ENCODE measurements around the gene CA10.

The CA10 gene

DNA sequence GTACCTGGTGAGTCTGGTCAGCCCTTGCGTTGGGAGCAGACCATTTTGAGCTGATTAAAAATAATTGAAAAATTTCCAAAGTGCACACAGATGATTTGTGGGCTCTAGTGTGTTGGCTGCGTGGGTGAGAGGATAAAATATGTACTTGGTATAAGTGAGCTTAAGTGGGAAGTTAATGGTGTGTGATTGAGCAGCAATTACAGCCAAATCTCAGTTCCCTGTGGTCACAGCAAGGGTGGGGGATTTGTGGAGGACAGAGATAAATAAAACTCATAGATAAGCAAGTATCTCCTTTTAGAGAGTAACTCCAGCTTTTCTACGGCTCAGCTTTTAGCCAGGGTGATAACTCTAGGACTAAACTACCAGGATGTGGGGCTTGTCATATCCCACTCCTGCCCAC lies 507.7 kb downstream of the CA10 start:
- Histone ChIP-seq H3K4me2 (ENCODE audit: low read depth, low read length, poor library complexity, severe bottlenecking) (no peak overlapping the region), H3K79me2 (ENCODE audit: insufficient read depth, low read length) (no peaks in the 10 kb centered on the region), H3K27me3 (ENCODE audit: insufficient read depth, low read length, poor library complexity, severe bottlenecking) (no peaks in the 10 kb centered on the region), H2AFZ (ENCODE audit: low read length) (no peak overlapping the region), H3K9me2 (replicated peaks; ENCODE audit: low read depth, low read length) (no peaks in the 10 kb centered on the region), H3K36me3 (ENCODE audit: insufficient read depth, low read length) (no peaks in the 10 kb centered on the region), H3K9me3 (ENCODE audit: insufficient read depth, low read depth, low read length) (no peaks in the 10 kb centered on the region), H3K4me1 (ENCODE audit: insufficient read depth, low read length, poor library complexity, severe bottlenecking) (no peaks in the 10 kb centered on the region), H3K4me3 (ENCODE audit: low read length, poor library complexity, severe bottlenecking) (no peak overlapping the region), H4K20me1 (ENCODE audit: insufficient read depth, low read length, poor library complexity, severe bottlenecking) (no peaks in the 10 kb centered on the region), H3K9ac (ENCODE audit: low read depth, low read length, poor library complexity, severe bottlenecking) (no peak overlapping the region), H3F3A (ENCODE audit: low read depth) (no peaks in the 10 kb centered on the region)
- TF ChIP-seq, protein P1, sequence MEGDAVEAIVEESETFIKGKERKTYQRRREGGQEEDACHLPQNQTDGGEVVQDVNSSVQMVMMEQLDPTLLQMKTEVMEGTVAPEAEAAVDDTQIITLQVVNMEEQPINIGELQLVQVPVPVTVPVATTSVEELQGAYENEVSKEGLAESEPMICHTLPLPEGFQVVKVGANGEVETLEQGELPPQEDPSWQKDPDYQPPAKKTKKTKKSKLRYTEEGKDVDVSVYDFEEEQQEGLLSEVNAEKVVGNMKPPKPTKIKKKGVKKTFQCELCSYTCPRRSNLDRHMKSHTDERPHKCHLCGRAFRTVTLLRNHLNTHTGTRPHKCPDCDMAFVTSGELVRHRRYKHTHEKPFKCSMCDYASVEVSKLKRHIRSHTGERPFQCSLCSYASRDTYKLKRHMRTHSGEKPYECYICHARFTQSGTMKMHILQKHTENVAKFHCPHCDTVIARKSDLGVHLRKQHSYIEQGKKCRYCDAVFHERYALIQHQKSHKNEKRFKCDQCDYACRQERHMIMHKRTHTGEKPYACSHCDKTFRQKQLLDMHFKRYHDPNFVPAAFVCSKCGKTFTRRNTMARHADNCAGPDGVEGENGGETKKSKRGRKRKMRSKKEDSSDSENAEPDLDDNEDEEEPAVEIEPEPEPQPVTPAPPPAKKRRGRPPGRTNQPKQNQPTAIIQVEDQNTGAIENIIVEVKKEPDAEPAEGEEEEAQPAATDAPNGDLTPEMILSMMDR (conservative IDR thresholded peaks at IDR 0.05; ENCODE audit: low read length), result no peak
- no peak for TF ChIP-seq EZH2phosphoT487 (IDR thresholded peaks at IDR 0.05; ENCODE audit: borderline replicate concordance)

DNA sequence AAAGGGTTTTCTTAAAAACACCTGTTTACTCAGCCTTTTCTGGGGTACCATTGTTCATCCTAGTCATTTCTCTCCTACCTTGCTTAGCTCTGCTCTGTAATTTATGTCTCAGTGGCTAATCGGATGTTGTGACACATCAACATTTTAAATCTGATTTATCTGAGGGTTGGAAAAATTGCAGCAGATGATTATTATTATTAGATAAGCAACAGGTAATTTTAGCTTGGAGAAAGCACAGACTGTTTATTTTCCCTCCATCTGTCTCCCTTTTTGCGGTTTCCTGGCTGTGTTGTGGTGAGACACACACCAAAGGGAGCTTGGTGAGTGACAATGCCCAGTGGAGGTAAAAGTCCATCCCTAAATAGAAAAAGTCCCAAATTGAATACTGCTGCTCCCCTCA lies 508.3 kb downstream of the CA10 start:
- Histone ChIP-seq H3K9me3 (ENCODE audit: insufficient read depth, low read depth, low read length) (no peaks in the 10 kb centered on the region), H3K4me1 (ENCODE audit: insufficient read depth, low read length, poor library complexity, severe bottlenecking) (no peaks in the 10 kb centered on the region), H4K20me1 (ENCODE audit: insufficient read depth, low read length, poor library complexity, severe bottlenecking) (no peaks in the 10 kb centered on the region), H3K9ac (ENCODE audit: low read depth, low read length, poor library complexity, severe bottlenecking) (no peak overlapping the region), H3F3A (ENCODE audit: low read depth) (no peaks in the 10 kb centered on the region), H3K36me3 (ENCODE audit: insufficient read depth, low read length) (no peaks in the 10 kb centered on the region), H3K79me2 (ENCODE audit: insufficient read depth, low read length) (no peaks in the 10 kb centered on the region), H3K9me2 (replicated peaks; ENCODE audit: low read depth, low read length) (no peaks in the 10 kb centered on the region), H3K4me2 (ENCODE audit: low read depth, low read length, poor library complexity, severe bottlenecking) (no peak overlapping the region), H3K4me3 (ENCODE audit: low read length, poor library complexity, severe bottlenecking) (no peak overlapping the region), H2AFZ (ENCODE audit: low read length) (no peak overlapping the region), H3K27me3 (ENCODE audit: insufficient read depth, low read length, poor library complexity, severe bottlenecking) (no peaks in the 10 kb centered on the region)
- TF ChIP-seq, protein P1 (conservative IDR thresholded peaks at IDR 0.05; ENCODE audit: low read length), result no peak
- no peak for TF ChIP-seq EZH2phosphoT487 (IDR thresholded peaks at IDR 0.05; ENCODE audit: borderline replicate concordance)

DNA sequence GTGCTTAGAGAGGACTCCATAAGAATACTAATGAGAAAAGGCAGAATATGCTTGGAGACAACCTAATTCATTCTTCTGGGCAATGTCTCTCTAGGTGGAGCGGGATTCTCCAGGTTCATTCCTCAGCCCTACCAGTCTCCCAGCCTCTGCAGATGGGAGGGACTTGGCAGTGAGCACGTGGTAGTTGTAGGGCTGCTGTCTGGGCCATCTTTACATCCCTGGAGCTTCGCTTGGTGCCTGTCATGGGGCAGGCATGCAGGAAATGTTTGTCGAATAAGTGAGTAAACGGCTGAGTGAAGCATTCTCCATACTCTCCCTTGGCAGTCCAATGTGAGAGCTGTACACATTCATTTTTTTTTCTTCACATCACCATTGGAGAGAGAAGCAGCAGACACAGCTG lies 510.7 kb downstream of the CA10 start:
- Histone ChIP-seq H3K9ac (ENCODE audit: low read depth, low read length, poor library complexity, severe bottlenecking) (no peak overlapping the region), H3K9me3 (ENCODE audit: insufficient read depth, low read depth, low read length) (no peaks in the 10 kb centered on the region), H3K4me2 (ENCODE audit: low read depth, low read length, poor library complexity, severe bottlenecking) (no peak overlapping the region), H3K27me3 (ENCODE audit: insufficient read depth, low read length, poor library complexity, severe bottlenecking) (no peaks in the 10 kb centered on the region), H2AFZ (ENCODE audit: low read length) (no peak overlapping the region), H3K4me1 (ENCODE audit: insufficient read depth, low read length, poor library complexity, severe bottlenecking) (no peaks in the 10 kb centered on the region), H4K20me1 (ENCODE audit: insufficient read depth, low read length, poor library complexity, severe bottlenecking) (no peaks in the 10 kb centered on the region), H3K4me3 (ENCODE audit: low read length, poor library complexity, severe bottlenecking) (no peak overlapping the region), H3K36me3 (ENCODE audit: insufficient read depth, low read length) (no peaks in the 10 kb centered on the region), H3F3A (ENCODE audit: low read depth) (no peaks in the 10 kb centered on the region), H3K9me2 (replicated peaks; ENCODE audit: low read depth, low read length) (no peaks in the 10 kb centered on the region), H3K79me2 (ENCODE audit: insufficient read depth, low read length) (no peaks in the 10 kb centered on the region)
- no peak for TF ChIP-seq EZH2phosphoT487 (IDR thresholded peaks at IDR 0.05; ENCODE audit: borderline replicate concordance)

DNA sequence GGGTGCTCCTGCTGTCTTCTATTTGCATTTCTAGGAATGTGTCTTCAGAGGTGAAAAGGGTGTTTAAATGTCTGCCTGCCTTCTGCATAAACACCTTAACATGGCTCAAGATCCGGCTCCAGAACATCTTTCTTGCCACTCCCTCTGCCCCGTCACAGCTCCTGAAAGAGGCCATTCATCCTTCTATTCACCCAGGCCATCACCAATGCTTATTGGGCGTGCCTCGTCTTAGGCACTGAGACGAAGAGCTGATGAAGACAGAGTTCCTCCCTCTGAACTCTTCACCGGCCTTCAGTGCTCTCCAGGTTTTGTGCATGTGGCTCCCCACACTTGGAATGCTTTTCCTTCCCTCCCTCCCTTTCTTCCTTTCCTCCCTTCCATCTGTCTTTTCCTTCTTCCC lies 511.4 kb downstream of the CA10 start:
- Histone ChIP-seq H3K4me2 (ENCODE audit: low read depth, low read length, poor library complexity, severe bottlenecking) (no peak overlapping the region), H3K4me3 (ENCODE audit: low read length, poor library complexity, severe bottlenecking) (no peak overlapping the region), H3F3A (ENCODE audit: low read depth) (no peaks in the 10 kb centered on the region), H3K27me3 (ENCODE audit: insufficient read depth, low read length, poor library complexity, severe bottlenecking) (no peaks in the 10 kb centered on the region), H3K4me1 (ENCODE audit: insufficient read depth, low read length, poor library complexity, severe bottlenecking) (no peaks in the 10 kb centered on the region), H3K36me3 (ENCODE audit: insufficient read depth, low read length) (no peaks in the 10 kb centered on the region), H3K9ac (ENCODE audit: low read depth, low read length, poor library complexity, severe bottlenecking) (no peak overlapping the region), H4K20me1 (ENCODE audit: insufficient read depth, low read length, poor library complexity, severe bottlenecking) (no peaks in the 10 kb centered on the region), H3K9me2 (replicated peaks; ENCODE audit: low read depth, low read length) (no peaks in the 10 kb centered on the region), H2AFZ (ENCODE audit: low read length) (no peak overlapping the region), H3K79me2 (ENCODE audit: insufficient read depth, low read length) (no peaks in the 10 kb centered on the region), H3K9me3 (ENCODE audit: insufficient read depth, low read depth, low read length) (no peaks in the 10 kb centered on the region)
- no peak for TF ChIP-seq EZH2phosphoT487 (IDR thresholded peaks at IDR 0.05; ENCODE audit: borderline replicate concordance)
- TF ChIP-seq, protein P1 (conservative IDR thresholded peaks at IDR 0.05; ENCODE audit: low read length), result no peak
